CD4-positive, CD25-positive, alpha-beta regulatory T cell (primary cell): ENCODE results near the gene URB2. TPM values are rescaled to one million over a fixed set of nuclear protein-coding genes. Genes with fewer than 3 reads are reported as not detected.
A peak's percentile ranks its signal among the peaks of the same experiment; 100 is the strongest.

Source experiments
- ATAC-seq, 2 donors: fragments of 150-1000 bp; cut with Tn5 transposase; one replicate each; pipeline ENCODE4 v1.10.0; 2021; ENCODE audit warnings: low read depth in 2 of 2, moderate number of reproducible peaks in 2 of 2, moderate library complexity in 1 of 2
- DNase-seq, 3 donors: peaks; one replicate each; pipeline versions ENCODE4 v3.0.0 to v3.0.0-alpha.2; 2012 to 2022; ENCODE audit warnings: mixed read lengths in 1 of 3
- H3K27ac ChIP-seq: one replicate; pipeline ENCODE4 v1.7.0; 2013; ENCODE audit warnings: mild to moderate bottlenecking, low read length; ENCODE audit not compliant: insufficient read depth, poor library complexity, severe bottlenecking
- H3K27me3 ChIP-seq: one replicate; pipeline ENCODE4 v1.7.0; 2013; ENCODE audit warnings: low read length; ENCODE audit not compliant: control insufficient read depth, insufficient read depth
- H3K36me3 ChIP-seq: one replicate; pipeline ENCODE4 v1.7.0; 2013; ENCODE audit warnings: mild to moderate bottlenecking, low read length, moderate library complexity; ENCODE audit not compliant: control insufficient read depth, insufficient read depth
- H3K4me1 ChIP-seq: 2 replicates; pipeline ENCODE4 v1.7.0; 2013; ENCODE audit warnings: mild to moderate bottlenecking, low read length; ENCODE audit not compliant: insufficient read depth, control insufficient read depth, poor library complexity, severe bottlenecking
- H3K4me3 ChIP-seq: one replicate; pipeline ENCODE4 v1.7.0; 2013; ENCODE audit warnings: low read depth, mild to moderate bottlenecking, low read length, moderate library complexity
- H3K9me3 ChIP-seq, 2 experiments: 1 replicate in 1 of 2; 2 replicates in 1 of 2; pipeline ENCODE4 v1.7.0; 2013; ENCODE audit warnings: low read length in 2 of 2, mild to moderate bottlenecking in 1 of 2, moderate library complexity in 1 of 2; ENCODE audit not compliant: control insufficient read depth in 2 of 2
- H3K27ac Mint-ChIP-seq, 3 donors: one replicate each; pipeline ENCODE4 v1.8.0; 2020 to 2022; ENCODE audit warnings: mild to moderate bottlenecking in 3 of 3, mixed read lengths in 3 of 3, moderate library complexity in 2 of 3
- H3K27me3 Mint-ChIP-seq: one replicate; pipeline ENCODE4 v1.8.0; 2022; ENCODE audit warnings: mild to moderate bottlenecking, mixed read lengths
- H3K36me3 Mint-ChIP-seq: one replicate; pipeline ENCODE4 v1.8.0; 2020; ENCODE audit warnings: mixed read lengths
- H3K4me1 Mint-ChIP-seq, 4 donors: one replicate each; pipeline ENCODE4 v1.8.0; 2020 to 2022; ENCODE audit warnings: mixed read lengths in 4 of 4, mild to moderate bottlenecking in 1 of 4
- H3K4me3 Mint-ChIP-seq, 4 donors: one replicate each; pipeline ENCODE4 v1.8.0; 2020 to 2022; ENCODE audit warnings: mild to moderate bottlenecking in 4 of 4, mixed read lengths in 4 of 4, moderate library complexity in 3 of 4
- H3K9me3 Mint-ChIP-seq, 7 donors: one replicate each; pipeline ENCODE4 v1.8.0; 2020 to 2022; ENCODE audit warnings: mixed read lengths in 7 of 7, mild to moderate bottlenecking in 3 of 7, moderate library complexity in 2 of 7
- polyA plus RNA-seq, 4 donors: library from polyadenylated mRNA; unstranded; fragments of 300-500 nt; fragmentation: Illumina TruSeq; gene quantifications; one replicate each; pipeline ENCODE4 v1.2.3, GENCODE V29; 2021
- total RNA-seq: library from RNA; stranded (reverse); gene quantifications from one replicate; pipeline ENCODE4 v1.2.3, GENCODE V29; 2022

The URB2 gene
- total RNA-seq = 10.4 TPM
- polyA plus RNA-seq = 10 to 100 TPM in 1 of 4 donors, 1 to 10 TPM in 3; 2.9 to 10.2 (median 5.3) TPM

GRCh38 chr1:229625915-229626831, at the start of gene URB2, which contains the start of gene TAF5L:
TSS of gene URB2 (plus strand) at chr1:229626247. CDS start at chr1:229627634, 1,387 bp downstream.
TSS of gene TAF5L (minus strand) at chr1:229626122. CDS start at chr1:229614482, 11,640 bp downstream.
- Mint-ChIP-seq H3K27ac (peak within 1 kb of the TSS; percentile 82 to 98 (median 94)), H3K27me3 (no peaks in the 10 kb centered on the region), H3K36me3 (peaks cover 13% of the 10 kb centered on the region), H3K9me3 (peaks cover 0 to 1% (median 0%) of the 10 kb centered on the region in 7 donors), H3K4me3 (peak within 1 kb of the TSS; percentile 98 to 100 (median 100)), H3K4me1 (peaks cover 36 to 66% (median 56%) of the 10 kb centered on the region in 4 donors)
- ATAC-seq (peak; percentile 94 to 95), DNase-seq (peak; percentile 80 to 92 (median 88))
- H3K4me1 ChIP-seq = peaks cover 39% of the 10 kb centered on the region
- no peaks in the 10 kb centered on the region for H3K9me3 ChIP-seq
- H3K27ac ChIP-seq = peak within 1 kb of the TSS; percentile 82
- peak within 1 kb of the TSS; percentile 94 for H3K4me3 ChIP-seq
- no peaks in the 10 kb centered on the region for H3K36me3 ChIP-seq
- H3K27me3 ChIP-seq = no peaks in the 10 kb centered on the region

GRCh38 chr1:229578168-229579058, 47.6 kb upstream of the URB2 start:
- Histone ChIP-seq H3K27me3 (no peaks in the 10 kb centered on the region), H3K9me3 (no peaks in the 10 kb centered on the region), H3K36me3 (no peaks in the 10 kb centered on the region), H3K4me3 (no peak overlapping the region), H3K27ac (no peak overlapping the region), H3K4me1 (no peaks in the 10 kb centered on the region)
- no peak for ATAC-seq
- H3K9me3 Mint-ChIP-seq = peaks cover 0 to 2% (median 0%) of the 10 kb centered on the region in 7 donors
- DNase-seq = no peak
- H3K4me1 Mint-ChIP-seq = no peaks in the 10 kb centered on the region
- no peaks in the 10 kb centered on the region for H3K36me3 Mint-ChIP-seq
- H3K27ac Mint-ChIP-seq = no peak overlapping the region
- H3K27me3 Mint-ChIP-seq = peaks cover 11% of the 10 kb centered on the region
- H3K4me3 Mint-ChIP-seq = no peak overlapping the region

- DNase-seq (no peak), ATAC-seq (no peak)
- Histone ChIP-seq H3K4me1 (no peaks in the 10 kb centered on the region), H3K4me3 (no peak overlapping the region), H3K27me3 (no peaks in the 10 kb centered on the region), H3K36me3 (no peaks in the 10 kb centered on the region), H3K9me3 (no peaks in the 10 kb centered on the region), H3K27ac (no peak overlapping the region)
- Mint-ChIP-seq H3K4me1 (no peaks in the 10 kb centered on the region), H3K9me3 (peaks cover 0 to 2% (median 0%) of the 10 kb centered on the region in 7 donors), H3K36me3 (no peaks in the 10 kb centered on the region), H3K4me3 (no peak overlapping the region), H3K27me3 (peaks cover 11% of the 10 kb centered on the region), H3K27ac (no peak overlapping the region)
These were observed 46.9 kb upstream of the URB2 start for GRCh38 chr1:229579059-229579673.

- Histone ChIP-seq H3K36me3 (no peaks in the 10 kb centered on the region), H3K27ac (no peak overlapping the region), H3K9me3 (no peaks in the 10 kb centered on the region), H3K4me1 (no peaks in the 10 kb centered on the region), H3K4me3 (no peak overlapping the region), H3K27me3 (no peaks in the 10 kb centered on the region)
- Mint-ChIP-seq H3K4me3 (no peak overlapping the region), H3K9me3 (peaks cover 0 to 2% (median 0%) of the 10 kb centered on the region in 7 donors), H3K4me1 (no peaks in the 10 kb centered on the region), H3K27ac (no peak overlapping the region), H3K27me3 (peaks cover 8% of the 10 kb centered on the region), H3K36me3 (no peaks in the 10 kb centered on the region)
- ATAC-seq (no peak), DNase-seq (no peak)
These were observed 44.6 kb upstream of the URB2 start for GRCh38 chr1:229581485-229581884.

GRCh38 chr1:229582011-229582694, 43.9 kb upstream of the URB2 start:
- Histone ChIP-seq H3K27ac (no peak overlapping the region), H3K27me3 (no peaks in the 10 kb centered on the region), H3K4me1 (no peaks in the 10 kb centered on the region), H3K9me3 (no peaks in the 10 kb centered on the region), H3K4me3 (no peak overlapping the region), H3K36me3 (no peaks in the 10 kb centered on the region)
- DNase-seq (no peak), ATAC-seq (no peak)
- no peak overlapping the region for H3K27ac Mint-ChIP-seq
- H3K9me3 Mint-ChIP-seq = peaks cover 0 to 2% (median 0%) of the 10 kb centered on the region in 7 donors
- no peaks in the 10 kb centered on the region for H3K4me1 Mint-ChIP-seq
- H3K27me3 Mint-ChIP-seq = peaks cover 8% of the 10 kb centered on the region
- no peaks in the 10 kb centered on the region for H3K36me3 Mint-ChIP-seq
- H3K4me3 Mint-ChIP-seq = no peak overlapping the region

- no peaks in the 10 kb centered on the region for H3K36me3 ChIP-seq
- H3K27me3 ChIP-seq = no peaks in the 10 kb centered on the region
- Mint-ChIP-seq H3K36me3 (no peaks in the 10 kb centered on the region), H3K9me3 (peaks cover 0 to 2% (median 0%) of the 10 kb centered on the region in 7 donors), H3K4me3 (no peak overlapping the region), H3K27ac (no peak overlapping the region), H3K27me3 (peaks cover 8% of the 10 kb centered on the region), H3K4me1 (no peaks in the 10 kb centered on the region)
- H3K4me1 ChIP-seq = no peaks in the 10 kb centered on the region
- H3K4me3 ChIP-seq = no peak overlapping the region
- H3K9me3 ChIP-seq = no peaks in the 10 kb centered on the region
- DNase-seq (no peak), ATAC-seq (no peak)
- H3K27ac ChIP-seq = no peak overlapping the region
These were observed 43.3 kb upstream of the URB2 start for GRCh38 chr1:229582715-229583114.

- Mint-ChIP-seq H3K27ac (no peak overlapping the region), H3K4me3 (no peak overlapping the region), H3K27me3 (no peaks in the 10 kb centered on the region), H3K4me1 (no peaks in the 10 kb centered on the region), H3K9me3 (no peaks in the 10 kb centered on the region), H3K36me3 (peaks cover 3% of the 10 kb centered on the region)
- Histone ChIP-seq H3K36me3 (no peaks in the 10 kb centered on the region), H3K4me3 (no peak overlapping the region), H3K27me3 (no peaks in the 10 kb centered on the region), H3K9me3 (no peaks in the 10 kb centered on the region), H3K4me1 (no peaks in the 10 kb centered on the region), H3K27ac (no peak overlapping the region)
- DNase-seq (no peak), ATAC-seq (no peak)
These were observed 40.7 kb upstream of the URB2 start for GRCh38 chr1:229585338-229585737.
